Spleen (tissue), 7 donors: ENCODE results near the gene STK35.

Source experiments
- POLR2A ChIP-seq, 3 donors: fragments of 450-650 bp; IDR thresholded peaks; one replicate each; pipeline ENCODE4 v1.5.1; 2017; ENCODE audit warnings: antibody characterized with exemption in 3 of 3, mild to moderate bottlenecking in 1 of 3
- POLR2AphosphoS5 ChIP-seq, 3 donors: sonication (generic); formaldehyde crosslinking; IDR thresholded peaks; one replicate each; pipeline ENCODE4 v1.5.1; 2017; ENCODE audit warnings: antibody characterized with exemption in 3 of 3
- TF ChIP-seq, protein P1 (sequence below), 11 experiments: fragments of 200-600 bp in 7 of 11; fragments of 450-650 bp in 4 of 11; sonication (generic) in 4 of 11; IDR thresholded peaks in 8 of 11; conservative IDR thresholded peaks in 3 of 11; 1 replicate in 7 of 11; 2 replicates in 4 of 11; pipeline versions ENCODE4 v1.4.0 to v1.8.0; 2016 to 2021; ENCODE audit warnings: antibody characterized with exemption in 11 of 11, inconsistent platforms in 4 of 11, mild to moderate bottlenecking in 1 of 11
- donor health status: DM: no; HTN: no; CAD: no; lungs with moderate emphysema.
- donor health status: DM: no; HTN: no; CAD: no.
- donor health status: DM: no; HTN: no; CAD: no.

DNA sequence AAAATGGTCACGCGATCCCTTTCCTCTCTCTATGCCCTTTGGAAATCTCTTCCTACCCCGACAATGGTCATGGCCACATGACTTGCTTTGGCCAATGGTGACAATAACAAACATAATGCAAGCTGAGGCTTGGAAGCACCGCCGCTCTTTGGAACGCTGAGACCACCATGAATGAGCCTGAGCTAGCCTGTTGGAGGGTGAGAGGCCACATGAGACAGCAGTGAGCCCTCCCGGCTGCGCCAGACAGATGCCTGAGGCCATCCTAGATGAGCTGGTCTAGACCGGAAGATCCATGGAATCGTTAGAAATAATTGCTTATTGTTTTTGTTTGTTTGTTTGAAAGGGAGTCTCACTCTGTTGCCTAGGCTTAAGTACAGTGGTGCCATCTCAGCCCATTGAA lies 64.2 kb downstream of the STK35 start:
- TF ChIP-seq POLR2AphosphoS5 (IDR thresholded peaks at IDR 0.05) (no peak), POLR2A (IDR thresholded peaks at IDR 0.05) (no peak)
- TF ChIP-seq, protein P1, sequence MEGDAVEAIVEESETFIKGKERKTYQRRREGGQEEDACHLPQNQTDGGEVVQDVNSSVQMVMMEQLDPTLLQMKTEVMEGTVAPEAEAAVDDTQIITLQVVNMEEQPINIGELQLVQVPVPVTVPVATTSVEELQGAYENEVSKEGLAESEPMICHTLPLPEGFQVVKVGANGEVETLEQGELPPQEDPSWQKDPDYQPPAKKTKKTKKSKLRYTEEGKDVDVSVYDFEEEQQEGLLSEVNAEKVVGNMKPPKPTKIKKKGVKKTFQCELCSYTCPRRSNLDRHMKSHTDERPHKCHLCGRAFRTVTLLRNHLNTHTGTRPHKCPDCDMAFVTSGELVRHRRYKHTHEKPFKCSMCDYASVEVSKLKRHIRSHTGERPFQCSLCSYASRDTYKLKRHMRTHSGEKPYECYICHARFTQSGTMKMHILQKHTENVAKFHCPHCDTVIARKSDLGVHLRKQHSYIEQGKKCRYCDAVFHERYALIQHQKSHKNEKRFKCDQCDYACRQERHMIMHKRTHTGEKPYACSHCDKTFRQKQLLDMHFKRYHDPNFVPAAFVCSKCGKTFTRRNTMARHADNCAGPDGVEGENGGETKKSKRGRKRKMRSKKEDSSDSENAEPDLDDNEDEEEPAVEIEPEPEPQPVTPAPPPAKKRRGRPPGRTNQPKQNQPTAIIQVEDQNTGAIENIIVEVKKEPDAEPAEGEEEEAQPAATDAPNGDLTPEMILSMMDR (IDR thresholded peaks at IDR 0.05 in 8 of 11, conservative IDR thresholded peaks at IDR 0.05 in 3 of 11) = no peak
